ENCODE results near the gene ATP13A4. TPM values are rescaled to one million over a fixed set of nuclear protein-coding genes. Genes with fewer than 3 reads are reported as not detected.

ATP13A4 gene
- polyA plus RNA-seq, 1 donor from 2014 or later = 6.2 TPM

- no peak overlapping the region for H3K9ac ChIP-seq (ENCODE audit: low read length)
- no peaks in the 10 kb centered on the region for H3F3A ChIP-seq (ENCODE audit: insufficient read depth, low read length, poor library complexity, severe bottlenecking)
- H4K20me1 ChIP-seq (ENCODE audit: insufficient read depth) = no peaks in the 10 kb centered on the region
- TF ChIP-seq EP300 (conservative IDR thresholded peaks at IDR 0.05; ENCODE audit: poor library complexity, severe bottlenecking) = no peak
- TF ChIP-seq EZH2 (IDR thresholded peaks at IDR 0.05; ENCODE audit: borderline replicate concordance, insufficient read depth, low read length, poor library complexity, severe bottlenecking) = no peak
- TF ChIP-seq, protein P1, sequence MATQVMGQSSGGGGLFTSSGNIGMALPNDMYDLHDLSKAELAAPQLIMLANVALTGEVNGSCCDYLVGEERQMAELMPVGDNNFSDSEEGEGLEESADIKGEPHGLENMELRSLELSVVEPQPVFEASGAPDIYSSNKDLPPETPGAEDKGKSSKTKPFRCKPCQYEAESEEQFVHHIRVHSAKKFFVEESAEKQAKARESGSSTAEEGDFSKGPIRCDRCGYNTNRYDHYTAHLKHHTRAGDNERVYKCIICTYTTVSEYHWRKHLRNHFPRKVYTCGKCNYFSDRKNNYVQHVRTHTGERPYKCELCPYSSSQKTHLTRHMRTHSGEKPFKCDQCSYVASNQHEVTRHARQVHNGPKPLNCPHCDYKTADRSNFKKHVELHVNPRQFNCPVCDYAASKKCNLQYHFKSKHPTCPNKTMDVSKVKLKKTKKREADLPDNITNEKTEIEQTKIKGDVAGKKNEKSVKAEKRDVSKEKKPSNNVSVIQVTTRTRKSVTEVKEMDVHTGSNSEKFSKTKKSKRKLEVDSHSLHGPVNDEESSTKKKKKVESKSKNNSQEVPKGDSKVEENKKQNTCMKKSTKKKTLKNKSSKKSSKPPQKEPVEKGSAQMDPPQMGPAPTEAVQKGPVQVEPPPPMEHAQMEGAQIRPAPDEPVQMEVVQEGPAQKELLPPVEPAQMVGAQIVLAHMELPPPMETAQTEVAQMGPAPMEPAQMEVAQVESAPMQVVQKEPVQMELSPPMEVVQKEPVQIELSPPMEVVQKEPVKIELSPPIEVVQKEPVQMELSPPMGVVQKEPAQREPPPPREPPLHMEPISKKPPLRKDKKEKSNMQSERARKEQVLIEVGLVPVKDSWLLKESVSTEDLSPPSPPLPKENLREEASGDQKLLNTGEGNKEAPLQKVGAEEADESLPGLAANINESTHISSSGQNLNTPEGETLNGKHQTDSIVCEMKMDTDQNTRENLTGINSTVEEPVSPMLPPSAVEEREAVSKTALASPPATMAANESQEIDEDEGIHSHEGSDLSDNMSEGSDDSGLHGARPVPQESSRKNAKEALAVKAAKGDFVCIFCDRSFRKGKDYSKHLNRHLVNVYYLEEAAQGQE (IDR thresholded peaks at IDR 0.05; ENCODE audit: borderline replicate concordance) = no peak
- TF ChIP-seq TAF1 (IDR thresholded peaks at IDR 0.05; ENCODE audit: low read depth) = no peak
- no peak for TF ChIP-seq POLR2AphosphoS5 (IDR thresholded peaks at IDR 0.05)
- H3K27ac ChIP-seq (ENCODE audit: low read length) = no peak overlapping the region
- no peak overlapping the region for H2AFZ ChIP-seq (ENCODE audit: low read depth, low read length)
- H3K9me2 ChIP-seq (ENCODE audit: insufficient read depth, low read length) = no peaks in the 10 kb centered on the region
- H3K9me3 ChIP-seq (ENCODE audit: low read length) = no peaks in the 10 kb centered on the region
- H3K79me2 ChIP-seq (replicated peaks; ENCODE audit: insufficient read depth, low read length) = no peaks in the 10 kb centered on the region
- no peaks in the 10 kb centered on the region for H3K27me3 ChIP-seq (ENCODE audit: insufficient read depth, low read depth, low read length)
- H3K4me3 ChIP-seq (ENCODE audit: low read length) = no peak overlapping the region
- no peak overlapping the region for H3K4me2 ChIP-seq (ENCODE audit: low read length)
- no peaks in the 10 kb centered on the region for H3K36me3 ChIP-seq (ENCODE audit: insufficient read depth, low read length)
Observed at GRCh38 chr3:193502871-193503270, 51.8 kb downstream of the ATP13A4 start.

- Histone ChIP-seq H3K79me2 (replicated peaks; ENCODE audit: insufficient read depth, low read length) (no peaks in the 10 kb centered on the region), H3F3A (ENCODE audit: insufficient read depth, low read length, poor library complexity, severe bottlenecking) (no peaks in the 10 kb centered on the region), H3K27me3 (ENCODE audit: insufficient read depth, low read depth, low read length) (no peaks in the 10 kb centered on the region), H3K27ac (ENCODE audit: low read length) (no peak overlapping the region), H3K36me3 (ENCODE audit: insufficient read depth, low read length) (no peaks in the 10 kb centered on the region), H3K4me3 (ENCODE audit: low read length) (no peak overlapping the region), H3K9ac (ENCODE audit: low read length) (no peak overlapping the region), H3K4me2 (ENCODE audit: low read length) (no peak overlapping the region), H3K9me3 (ENCODE audit: low read length) (no peaks in the 10 kb centered on the region), H3K9me2 (ENCODE audit: insufficient read depth, low read length) (no peaks in the 10 kb centered on the region), H4K20me1 (ENCODE audit: insufficient read depth) (no peaks in the 10 kb centered on the region), H2AFZ (ENCODE audit: low read depth, low read length) (no peak overlapping the region)
- TF ChIP-seq TAF1 (IDR thresholded peaks at IDR 0.05; ENCODE audit: low read depth) = no peak
- no peak for TF ChIP-seq MXI1 (conservative IDR thresholded peaks at IDR 0.05; ENCODE audit: poor library complexity, severe bottlenecking)
- TF ChIP-seq POLR2AphosphoS5 (IDR thresholded peaks at IDR 0.05) = no peak
- no peak for TF ChIP-seq SMC3 (conservative IDR thresholded peaks at IDR 0.05; ENCODE audit: poor library complexity)
- no peak for TF ChIP-seq EZH2 (IDR thresholded peaks at IDR 0.05; ENCODE audit: borderline replicate concordance, insufficient read depth, low read length, poor library complexity, severe bottlenecking)
- TF ChIP-seq RAD21 (conservative IDR thresholded peaks at IDR 0.05) = no peak
- no peak for TF ChIP-seq CTCF (IDR thresholded peaks at IDR 0.05; ENCODE audit: poor library complexity, severe bottlenecking)
- no peak for TF ChIP-seq EP300 (conservative IDR thresholded peaks at IDR 0.05; ENCODE audit: poor library complexity, severe bottlenecking)
- TF ChIP-seq, protein P1 (IDR thresholded peaks at IDR 0.05; ENCODE audit: borderline replicate concordance) = no peak
Observed at GRCh38 chr3:193499801-193500485, 54.8 kb downstream of the ATP13A4 start.
